Activated CD4-positive, alpha-beta T cell treated with anti-CD3 and anti-CD28 coated beads for 36 hours (primary cell): ENCODE measurements around the gene PLGRKT. TPM values are rescaled to one million over a fixed set of nuclear protein-coding genes. Genes with fewer than 3 reads are reported as not detected.
"Not testable (repeated sequence)": the region's sequence is repeated elsewhere in the genome, so short reads cannot be mapped to it uniquely, and the experiment has no call there.

Experiments used
- ATAC-seq: fragments of 200-7000 bp; cut with Tn5 transposase; one replicate; pipeline ENCODE4 v1.10.0; 2021; ENCODE audit warnings: mild to moderate bottlenecking, moderate library complexity
- CTCF ChIA-PET: fragments of 350-600 bp; sonication (Branson Sonifier 250); formaldehyde crosslinking; loops from one replicate; lab custom pipeline; 2021; ENCODE audit warnings: antibody characterized with exemption; lab: Charles Lee
- POLR2A ChIA-PET: fragments of 350-600 bp; sonication (Branson Sonifier 250); formaldehyde crosslinking; loops from one replicate; lab custom pipeline; 2021; ENCODE audit warnings: antibody characterized with exemption, inconsistent platforms; lab: Charles Lee
- DNase-seq: peaks from one replicate; pipeline ENCODE4 v3.0.0-alpha.2; 2020
- H3K27ac Mint-ChIP-seq: one replicate; pipeline ENCODE4 v1.8.0; 2021; ENCODE audit warnings: mixed read lengths
- H3K27me3 Mint-ChIP-seq: one replicate; pipeline ENCODE4 v1.8.0; 2021; ENCODE audit warnings: mixed read lengths
- H3K36me3 Mint-ChIP-seq: one replicate; pipeline ENCODE4 v1.8.0; 2021; ENCODE audit warnings: low read depth, mixed read lengths
- H3K4me1 Mint-ChIP-seq: one replicate; pipeline ENCODE4 v1.8.0; 2021; ENCODE audit warnings: mixed read lengths
- H3K4me3 Mint-ChIP-seq: one replicate; pipeline ENCODE4 v1.8.0; 2021; ENCODE audit warnings: mild to moderate bottlenecking, moderate library complexity, mixed read lengths
- H3K9me3 Mint-ChIP-seq: one replicate; pipeline ENCODE4 v1.8.0; 2021; ENCODE audit warnings: low read depth, mixed read lengths
- intact Hi-C, 2 experiments: fragments of 100-400 bp; cut with DNase I in 1 of 2; cut with micrococcal nuclease in 1 of 2; formaldehyde crosslinking; loops; one replicate each; pipeline versions ENCODE4 v1.14.2 to v1.15.1; 2022 to 2024; cut with DNase I, micrococcal nuclease
- total RNA-seq, 2 experiments: library from RNA; stranded (reverse); gene quantifications; one replicate each; pipeline ENCODE4 v1.2.3, GENCODE V29; 2021

The PLGRKT gene
- total RNA-seq, 2 experiments from 2014 or later: 44.0 to 47.9 TPM

GRCh38 chr9:5352637-5353248 lies 85.0 kb downstream of the PLGRKT start:
- intact Hi-C loops: no loop called here
- ATAC-seq: peak; percentile 72
- Mint-ChIP-seq H3K9me3 (peaks cover 13% of the 10 kb centered on the region), H3K27ac (peak overlapping the region; percentile 52), H3K27me3 (no peaks in the 10 kb centered on the region), H3K36me3 (peaks cover 18% of the 10 kb centered on the region), H3K4me1 (peaks cover 36% of the 10 kb centered on the region), H3K4me3 (no peak overlapping the region)
- POLR2A ChIA-PET: no interaction called here
- CTCF ChIA-PET: interaction anchor here (1.0 to 3.7 kb wide), 3 partner anchors 8 to 490 kb away, joined by 3 to 19 read pairs (median 3); no protein-coding TSS in a partner anchor
- DNase-seq: no peak

- CTCF ChIA-PET, POLR2A ChIA-PET, H3K36me3 Mint-ChIP-seq, H3K27me3 Mint-ChIP-seq, H3K27ac Mint-ChIP-seq, H3K9me3 Mint-ChIP-seq: not testable (repeated sequence)
- peaks cover 24% of the 10 kb centered on the region for H3K4me1 Mint-ChIP-seq
- DNase-seq (peak; percentile 17), ATAC-seq (peak; percentile 99)
- peak within 1 kb of the TSS; percentile 57 for H3K4me3 Mint-ChIP-seq
- intact Hi-C loops: loop anchor here in 1 of 2 experiments (5.0 kb wide), 1 partner anchor 88 kb away; no protein-coding TSS in a partner anchor
These were observed 98.4 kb downstream of the PLGRKT start, which contains the start of gene RLN1 for GRCh38 chr9:5338992-5339981. Gene RLN1, minus strand, starts transcription at chr9:5339876. Its CDS starts 130 bp downstream, at chr9:5339746.

GRCh38 chr9:5336688-5337087 lies 101.0 kb downstream of the PLGRKT start:
- ChIA-PET POLR2A (no interaction called here), CTCF (interaction anchor here (0.8 to 1.6 kb wide), 2 partner anchors 16 to 150 kb away, joined by 3 to 4 read pairs; no protein-coding TSS in a partner anchor)
- H3K4me3 Mint-ChIP-seq: peak overlapping the region; percentile 49

GRCh38 chr9:5331276-5331675 lies 106.4 kb downstream of the PLGRKT start:
- peaks cover 46% of the 10 kb centered on the region for H3K36me3 Mint-ChIP-seq
- H3K9me3 Mint-ChIP-seq, intact Hi-C loops, ATAC-seq, POLR2A ChIA-PET, DNase-seq, CTCF ChIA-PET, H3K27me3 Mint-ChIP-seq, H3K4me3 Mint-ChIP-seq, H3K27ac Mint-ChIP-seq: not testable (repeated sequence)
- peaks cover 27% of the 10 kb centered on the region for H3K4me1 Mint-ChIP-seq

More at GRCh38 chr9:5336688-5337087, 101.0 kb downstream of the PLGRKT start:
- DNase-seq: peak; percentile 14
- Mint-ChIP-seq H3K9me3 (no peaks in the 10 kb centered on the region), H3K36me3 (peaks cover 17% of the 10 kb centered on the region), H3K27me3 (no peaks in the 10 kb centered on the region), H3K27ac (peak overlapping the region; percentile 52), H3K4me1 (peaks cover 37% of the 10 kb centered on the region)
- intact Hi-C loops: loop anchor here in 1 of 2 experiments (2.0 to 5.0 kb wide), 2 partner anchors 32 to 91 kb away; partner anchors contain the start of gene RLN2
- no peak for ATAC-seq

- peaks cover 12% of the 10 kb centered on the region for H3K4me1 Mint-ChIP-seq
- H3K4me3 Mint-ChIP-seq: no peak overlapping the region
- intact Hi-C loops: no loop called here
- ChIA-PET CTCF (no interaction called here), POLR2A (no interaction called here)
- H3K36me3 Mint-ChIP-seq: peaks cover 28% of the 10 kb centered on the region
- H3K27ac Mint-ChIP-seq: no peak overlapping the region
- peaks cover 5% of the 10 kb centered on the region for H3K9me3 Mint-ChIP-seq
- H3K27me3 Mint-ChIP-seq: no peaks in the 10 kb centered on the region
- ATAC-seq: no peak
- DNase-seq: peak; percentile 16
These were observed 110.7 kb downstream of the PLGRKT start for GRCh38 chr9:5326893-5327548.

GRCh38 chr9:5326187-5326586 lies 111.5 kb downstream of the PLGRKT start:
- POLR2A ChIA-PET: no interaction called here
- intact Hi-C loops: no loop called here

GRCh38 chr9:5321601-5322000 lies 116.1 kb downstream of the PLGRKT start:
- ATAC-seq, intact Hi-C loops: not testable (repeated sequence)

More at GRCh38 chr9:5326187-5326586, 111.5 kb downstream of the PLGRKT start:
- H3K4me3 Mint-ChIP-seq: no peak overlapping the region
- ATAC-seq (no peak), DNase-seq (no peak)
- no peaks in the 10 kb centered on the region for H3K27me3 Mint-ChIP-seq
- CTCF ChIA-PET: no interaction called here
- peaks cover 3% of the 10 kb centered on the region for H3K9me3 Mint-ChIP-seq
- peaks cover 24% of the 10 kb centered on the region for H3K36me3 Mint-ChIP-seq
- peaks cover 15% of the 10 kb centered on the region for H3K4me1 Mint-ChIP-seq
- H3K27ac Mint-ChIP-seq: no peak overlapping the region

GRCh38 chr9:5321058-5321457 lies 116.7 kb downstream of the PLGRKT start:
- Mint-ChIP-seq H3K9me3 (no peaks in the 10 kb centered on the region), H3K36me3 (peaks cover 17% of the 10 kb centered on the region), H3K4me1 (peaks cover 10% of the 10 kb centered on the region), H3K27me3 (no peaks in the 10 kb centered on the region), H3K27ac (no peak overlapping the region), H3K4me3 (no peak overlapping the region)
- ATAC-seq (no peak), DNase-seq (no peak)
- CTCF ChIA-PET: interaction anchor here (0.6 to 1.5 kb wide), 8 partner anchors 10 to 444 kb away, joined by 3 to 4 read pairs (median 4); no protein-coding TSS in a partner anchor
- POLR2A ChIA-PET: no interaction called here
- intact Hi-C loops: no loop called here

More at GRCh38 chr9:5321601-5322000, 116.1 kb downstream of the PLGRKT start:
- CTCF ChIA-PET: interaction anchor here (0.6 to 1.5 kb wide), 8 partner anchors 11 to 445 kb away, joined by 3 to 4 read pairs (median 4); no protein-coding TSS in a partner anchor
- POLR2A ChIA-PET, H3K27ac Mint-ChIP-seq, H3K27me3 Mint-ChIP-seq, H3K9me3 Mint-ChIP-seq, DNase-seq, H3K4me3 Mint-ChIP-seq: not testable (repeated sequence)
- H3K36me3 Mint-ChIP-seq: peaks cover 12% of the 10 kb centered on the region
- peaks cover 13% of the 10 kb centered on the region for H3K4me1 Mint-ChIP-seq

- H3K27ac Mint-ChIP-seq, ATAC-seq, CTCF ChIA-PET, POLR2A ChIA-PET, intact Hi-C loops, H3K4me1 Mint-ChIP-seq, H3K27me3 Mint-ChIP-seq, H3K4me3 Mint-ChIP-seq, DNase-seq: not testable (repeated sequence)
- H3K9me3 Mint-ChIP-seq: peaks cover 12% of the 10 kb centered on the region
- H3K36me3 Mint-ChIP-seq: peaks cover 28% of the 10 kb centered on the region
These were observed 121.3 kb downstream of the PLGRKT start for GRCh38 chr9:5316406-5316805.

GRCh38 chr9:5315187-5315923 lies 122.4 kb downstream of the PLGRKT start:
- intact Hi-C loops: no loop called here
- Mint-ChIP-seq H3K27me3 (no peaks in the 10 kb centered on the region), H3K9me3 (peaks cover 12% of the 10 kb centered on the region), H3K36me3 (peaks cover 28% of the 10 kb centered on the region), H3K4me1 (no peaks in the 10 kb centered on the region), H3K27ac (no peak overlapping the region), H3K4me3 (no peak overlapping the region)
- DNase-seq (no peak), ATAC-seq (no peak)
- ChIA-PET CTCF (interaction anchor here (0.8 to 1.1 kb wide), 2 partner anchors 26 to 37 kb away, joined by 3 to 4 read pairs; no protein-coding TSS in a partner anchor), POLR2A (no interaction called here)
